HEK293T (cell line): Measurements from ENCODE around the gene DDA1.

Experiments used
- BHLHE40 ChIP-seq: fragments of 450-650 bp; IDR thresholded peaks from 2 replicates; pipeline ENCODE4 v1.6.1; 2016; ENCODE audit warnings: mild to moderate bottlenecking, moderate library complexity, borderline replicate concordance
- FOXM1 ChIP-seq: fragments of 450-650 bp; IDR thresholded peaks from 2 replicates; pipeline ENCODE4 v1.6.1; 2017; ENCODE audit warnings: mild to moderate bottlenecking, borderline replicate concordance
- L3MBTL2 ChIP-seq: fragments of 450-650 bp; conservative IDR thresholded peaks from 2 replicates; pipeline ENCODE4 v1.6.1; 2016; ENCODE audit warnings: mild to moderate bottlenecking
- TARDBP ChIP-seq: fragments of 450-650 bp; IDR thresholded peaks from 2 replicates; pipeline ENCODE4 v1.6.1; 2016
- ZNF384 ChIP-seq: fragments of 450-650 bp; IDR thresholded peaks from 2 replicates; pipeline ENCODE4 v1.6.1; 2016
- TF ChIP-seq, protein P1 (sequence below): fragments of 450-650 bp; IDR thresholded peaks from 2 replicates; pipeline ENCODE4 v1.6.1; 2016

GRCh38 chr19:17328517-17329365 lies 19.4 kb downstream of the DDA1 start:
- TF ChIP-seq, protein P1, sequence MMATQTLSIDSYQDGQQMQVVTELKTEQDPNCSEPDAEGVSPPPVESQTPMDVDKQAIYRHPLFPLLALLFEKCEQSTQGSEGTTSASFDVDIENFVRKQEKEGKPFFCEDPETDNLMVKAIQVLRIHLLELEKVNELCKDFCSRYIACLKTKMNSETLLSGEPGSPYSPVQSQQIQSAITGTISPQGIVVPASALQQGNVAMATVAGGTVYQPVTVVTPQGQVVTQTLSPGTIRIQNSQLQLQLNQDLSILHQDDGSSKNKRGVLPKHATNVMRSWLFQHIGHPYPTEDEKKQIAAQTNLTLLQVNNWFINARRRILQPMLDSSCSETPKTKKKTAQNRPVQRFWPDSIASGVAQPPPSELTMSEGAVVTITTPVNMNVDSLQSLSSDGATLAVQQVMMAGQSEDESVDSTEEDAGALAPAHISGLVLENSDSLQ = no peak
- no peak for TF ChIP-seq BHLHE40
- TF ChIP-seq ZNF384 = no peak
- TF ChIP-seq FOXM1 = no peak
- TF ChIP-seq TARDBP = no peak
- no peak for TF ChIP-seq L3MBTL2
